Mesothelial cell of epicardium (in vitro differentiated cells): ENCODE data around the gene MTMR10. TPM values are rescaled to one million over a fixed set of nuclear protein-coding genes. Genes with fewer than 3 reads are reported as not detected.
A peak's percentile ranks its signal among the peaks of the same experiment; 100 is the strongest.

Source experiments
- DNase-seq, 2 experiments: peaks; one replicate each; pipeline ENCODE4 v3.0.0; 2021; ENCODE audit warnings: low spot score in 2 of 2; ENCODE audit not compliant: unreplicated experiment in 2 of 2
- H3K27ac Mint-ChIP-seq: 2 replicates; pipeline ENCODE4 v1.8.0; 2021; ENCODE audit warnings: mixed read lengths
- H3K27me3 Mint-ChIP-seq: 2 replicates; pipeline ENCODE4 v1.8.0; 2021; ENCODE audit warnings: low read depth, mixed read lengths
- H3K36me3 Mint-ChIP-seq: 2 replicates; pipeline ENCODE4 v1.8.0; 2021; ENCODE audit warnings: mixed read lengths
- H3K4me1 Mint-ChIP-seq: 2 replicates; pipeline ENCODE4 v1.8.0; 2021; ENCODE audit warnings: mixed read lengths
- H3K4me3 Mint-ChIP-seq: 2 replicates; pipeline ENCODE4 v1.8.0; 2021; ENCODE audit warnings: mild to moderate bottlenecking, moderate library complexity, mixed read lengths
- H3K9me3 Mint-ChIP-seq: 2 replicates; pipeline ENCODE4 v1.8.0; 2021; ENCODE audit warnings: mixed read lengths
- total RNA-seq: library from RNA; stranded (reverse); gene quantifications from 3 replicates; pipeline ENCODE4 v1.2.1, GENCODE V29; 2021
- TF ChIP-seq, protein P1 (sequence below): fragments of 200-600 bp; sonication (generic); IDR thresholded peaks from one replicate; pipeline ENCODE4 v1.5.0; 2021; ENCODE audit warnings: antibody characterized with exemption; ENCODE audit not compliant: unreplicated experiment

The MTMR10 gene
- total RNA-seq, 1 donor from 2014 or later, result 24.7 TPM

DNA sequence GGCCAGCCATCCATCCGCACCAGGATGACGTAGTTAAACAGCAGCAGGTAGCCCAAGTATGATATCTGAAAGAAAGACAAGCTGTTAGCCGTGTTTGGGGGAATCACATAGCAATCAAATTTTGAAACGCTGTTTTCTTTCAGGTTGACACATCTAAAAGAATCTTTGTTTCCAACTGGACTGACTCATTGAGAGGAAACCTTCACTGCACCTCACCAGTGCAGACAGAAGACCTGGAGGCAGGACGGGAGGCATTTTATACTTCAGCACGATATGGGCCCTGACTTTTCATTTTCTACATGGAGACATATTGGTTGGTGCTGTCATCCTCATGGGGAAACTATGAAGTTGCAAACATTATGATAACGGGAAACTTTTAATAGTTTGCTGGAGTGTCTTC, 44.2 kb upstream of the MTMR10 start:
- Mint-ChIP-seq H3K27ac (peak overlapping the region; percentile 66), H3K27me3 (no peaks in the 10 kb centered on the region), H3K36me3 (no peaks in the 10 kb centered on the region), H3K9me3 (peaks cover 4% of the 10 kb centered on the region), H3K4me1 (peaks cover 29% of the 10 kb centered on the region), H3K4me3 (no peak overlapping the region)
- no peak for DNase-seq
- TF ChIP-seq, protein P1, sequence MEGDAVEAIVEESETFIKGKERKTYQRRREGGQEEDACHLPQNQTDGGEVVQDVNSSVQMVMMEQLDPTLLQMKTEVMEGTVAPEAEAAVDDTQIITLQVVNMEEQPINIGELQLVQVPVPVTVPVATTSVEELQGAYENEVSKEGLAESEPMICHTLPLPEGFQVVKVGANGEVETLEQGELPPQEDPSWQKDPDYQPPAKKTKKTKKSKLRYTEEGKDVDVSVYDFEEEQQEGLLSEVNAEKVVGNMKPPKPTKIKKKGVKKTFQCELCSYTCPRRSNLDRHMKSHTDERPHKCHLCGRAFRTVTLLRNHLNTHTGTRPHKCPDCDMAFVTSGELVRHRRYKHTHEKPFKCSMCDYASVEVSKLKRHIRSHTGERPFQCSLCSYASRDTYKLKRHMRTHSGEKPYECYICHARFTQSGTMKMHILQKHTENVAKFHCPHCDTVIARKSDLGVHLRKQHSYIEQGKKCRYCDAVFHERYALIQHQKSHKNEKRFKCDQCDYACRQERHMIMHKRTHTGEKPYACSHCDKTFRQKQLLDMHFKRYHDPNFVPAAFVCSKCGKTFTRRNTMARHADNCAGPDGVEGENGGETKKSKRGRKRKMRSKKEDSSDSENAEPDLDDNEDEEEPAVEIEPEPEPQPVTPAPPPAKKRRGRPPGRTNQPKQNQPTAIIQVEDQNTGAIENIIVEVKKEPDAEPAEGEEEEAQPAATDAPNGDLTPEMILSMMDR, result no peak

DNA sequence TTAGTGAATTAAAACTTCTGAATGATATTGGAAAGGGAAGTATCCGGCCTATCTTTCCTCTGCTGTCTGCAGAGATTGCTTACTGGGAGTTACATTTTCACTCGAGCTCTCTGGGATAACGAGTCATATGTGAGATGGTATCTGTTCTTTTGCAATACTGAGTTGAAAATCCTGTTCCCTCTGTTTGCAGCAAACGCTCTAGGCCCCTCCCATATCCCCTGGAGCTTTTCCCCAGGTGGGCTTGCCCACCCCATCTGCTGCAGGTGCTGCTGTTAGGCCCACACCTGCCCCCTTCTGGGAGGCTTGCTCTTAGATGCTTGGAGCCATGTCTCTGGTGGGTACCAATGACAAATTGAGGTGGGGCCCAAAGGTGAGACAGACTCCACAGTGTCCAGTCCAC, 42.7 kb upstream of the MTMR10 start:
- H3K4me1 Mint-ChIP-seq, result peaks cover 29% of the 10 kb centered on the region
- TF ChIP-seq, protein P1, result no peak

DNA sequence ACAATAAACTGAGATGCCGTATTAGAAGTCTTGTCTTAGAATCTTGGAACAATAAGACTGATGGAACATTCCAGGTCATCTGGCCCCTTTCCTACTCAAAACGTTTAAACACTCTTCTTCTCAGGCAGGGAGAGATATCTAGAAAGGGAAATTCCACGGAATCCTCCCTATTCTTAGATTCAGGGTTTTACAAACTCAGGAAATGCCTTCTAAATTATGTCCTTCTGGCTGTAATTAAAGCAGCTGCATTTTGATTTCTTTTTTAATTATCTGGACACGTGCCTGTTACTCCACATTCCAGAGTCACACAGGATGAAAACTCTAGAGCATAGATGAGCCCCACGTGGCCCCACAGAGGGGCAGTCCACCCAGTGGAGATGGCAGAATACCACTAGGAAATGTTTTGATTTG, 41.5 kb upstream of the MTMR10 start:
- TF ChIP-seq, protein P1, result no peak
- no peak overlapping the region for H3K4me3 Mint-ChIP-seq
- no peaks in the 10 kb centered on the region for H3K27me3 Mint-ChIP-seq
- DNase-seq, result no peak
- H3K36me3 Mint-ChIP-seq, result no peaks in the 10 kb centered on the region
- peaks cover 29% of the 10 kb centered on the region for H3K4me1 Mint-ChIP-seq
- H3K9me3 Mint-ChIP-seq, result no peaks in the 10 kb centered on the region
- peak overlapping the region; percentile 95 for H3K27ac Mint-ChIP-seq

More for the DNA sequence above, 42.7 kb upstream of the MTMR10 start:
- no peak for DNase-seq
- no peaks in the 10 kb centered on the region for H3K27me3 Mint-ChIP-seq
- H3K9me3 Mint-ChIP-seq, result peaks cover 3% of the 10 kb centered on the region
- no peaks in the 10 kb centered on the region for H3K36me3 Mint-ChIP-seq
- peak overlapping the region; percentile 95 for H3K27ac Mint-ChIP-seq
- no peak overlapping the region for H3K4me3 Mint-ChIP-seq

DNA sequence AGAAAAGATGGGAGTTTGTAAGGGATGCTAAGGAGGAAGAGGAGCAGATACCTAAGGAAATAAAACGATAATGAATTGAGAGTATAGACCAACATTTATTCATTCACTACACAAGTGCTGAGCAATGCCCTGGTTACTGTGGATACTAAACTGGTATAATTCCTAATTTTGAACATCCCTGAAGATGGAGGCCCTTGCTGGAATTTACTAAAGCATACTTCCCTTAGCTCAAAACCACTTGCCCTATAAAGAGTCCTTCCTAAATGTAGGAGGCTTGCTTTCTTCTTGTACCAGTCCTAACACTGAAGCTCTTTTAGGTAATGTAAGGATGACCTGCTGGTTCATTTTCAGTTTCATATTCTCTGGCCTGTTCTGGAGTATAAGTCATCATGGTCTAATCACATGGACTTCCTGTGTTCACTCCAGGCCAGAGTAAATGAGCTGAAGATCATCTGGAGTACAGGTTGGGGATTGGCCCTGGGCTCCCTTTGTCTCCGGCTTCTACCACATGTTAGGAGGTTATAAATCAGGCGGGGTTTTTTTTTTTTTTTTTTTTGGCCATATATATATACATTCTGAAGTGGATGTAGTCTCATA, 40.1 kb upstream of the MTMR10 start:
- H3K4me1 Mint-ChIP-seq, result peaks cover 29% of the 10 kb centered on the region
- H3K27me3 Mint-ChIP-seq, result no peaks in the 10 kb centered on the region
- DNase-seq, result no peak
- H3K27ac Mint-ChIP-seq, result peak overlapping the region; percentile 64
- TF ChIP-seq, protein P1, result no peak
- H3K4me3 Mint-ChIP-seq, result no peak overlapping the region
- no peaks in the 10 kb centered on the region for H3K36me3 Mint-ChIP-seq
- H3K9me3 Mint-ChIP-seq, result no peaks in the 10 kb centered on the region

DNA sequence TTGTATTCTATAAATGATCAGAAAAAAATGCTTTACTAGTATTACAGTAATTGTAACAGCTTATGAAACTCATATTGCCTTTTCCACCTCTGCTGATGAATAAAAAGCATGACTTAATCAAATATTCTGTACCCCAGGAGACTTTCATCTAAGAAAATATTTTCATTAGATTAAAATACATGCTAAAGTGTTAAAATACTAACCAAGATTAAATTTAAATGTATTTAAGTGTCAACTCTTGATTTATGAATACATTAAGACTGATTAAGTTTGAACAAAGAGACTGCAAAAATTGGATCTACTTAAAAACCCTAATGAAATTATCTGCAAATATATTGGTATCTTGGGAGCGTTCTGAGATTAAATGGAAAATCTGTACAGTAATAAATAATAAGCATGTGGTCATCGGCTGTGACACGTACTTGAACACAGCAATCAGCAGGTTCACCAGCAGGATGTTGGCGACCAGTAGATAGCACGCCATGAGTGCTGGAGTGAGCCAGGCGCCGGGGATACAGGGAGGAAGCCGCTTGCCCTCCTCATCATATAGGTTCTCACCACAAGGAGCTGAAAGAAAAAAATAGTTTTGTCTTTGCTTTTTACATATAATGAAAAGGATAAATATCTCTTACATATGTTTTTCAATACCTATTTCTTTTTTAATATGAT, 36.6 kb upstream of the MTMR10 start:
- no peaks in the 10 kb centered on the region for H3K36me3 Mint-ChIP-seq
- no peaks in the 10 kb centered on the region for H3K9me3 Mint-ChIP-seq
- TF ChIP-seq, protein P1, result no peak

More for the DNA sequence above, 36.6 kb upstream of the MTMR10 start:
- H3K4me3 Mint-ChIP-seq, result no peak overlapping the region
- H3K4me1 Mint-ChIP-seq, result peaks cover 32% of the 10 kb centered on the region
- H3K27ac Mint-ChIP-seq, result no peak overlapping the region
- no peak for DNase-seq
- H3K27me3 Mint-ChIP-seq, result no peaks in the 10 kb centered on the region
